ENCODE measurements around the gene SOCS2.
"Not testable (repeated sequence)": the region's sequence is repeated elsewhere in the genome, so short reads cannot be mapped to it uniquely, and the experiment has no call there.

SOCS2 gene

DNA sequence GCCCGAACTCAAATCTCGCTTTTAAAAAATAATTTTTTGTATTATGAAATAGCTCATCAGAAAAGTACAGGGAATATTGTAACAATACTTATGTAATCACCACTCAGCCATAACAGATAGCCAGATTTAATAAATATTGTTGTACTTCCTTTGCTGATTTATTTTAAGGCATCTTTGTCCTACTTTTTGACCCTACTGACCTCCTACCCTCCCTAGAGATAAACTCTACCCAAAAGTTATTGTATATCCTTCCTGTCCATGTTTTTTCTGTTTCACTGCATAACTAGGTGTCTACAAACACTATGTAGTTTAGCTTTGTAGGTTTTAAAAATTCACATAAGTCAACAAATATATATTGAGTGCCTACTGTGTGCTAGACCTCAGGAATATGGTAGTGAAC lies 25.1 kb downstream of the SOCS2 start:
- DNase-seq (no peak), ATAC-seq (no peak)
- H3K9me3 Mint-ChIP-seq, result no peaks in the 10 kb centered on the region
- no peak overlapping the region for H3K27ac Mint-ChIP-seq
- H3K4me1 Mint-ChIP-seq, result peaks cover 6% of the 10 kb centered on the region
- no peak overlapping the region for H3K4me3 Mint-ChIP-seq
- H3K27me3 Mint-ChIP-seq, result peaks cover 50% of the 10 kb centered on the region

DNA sequence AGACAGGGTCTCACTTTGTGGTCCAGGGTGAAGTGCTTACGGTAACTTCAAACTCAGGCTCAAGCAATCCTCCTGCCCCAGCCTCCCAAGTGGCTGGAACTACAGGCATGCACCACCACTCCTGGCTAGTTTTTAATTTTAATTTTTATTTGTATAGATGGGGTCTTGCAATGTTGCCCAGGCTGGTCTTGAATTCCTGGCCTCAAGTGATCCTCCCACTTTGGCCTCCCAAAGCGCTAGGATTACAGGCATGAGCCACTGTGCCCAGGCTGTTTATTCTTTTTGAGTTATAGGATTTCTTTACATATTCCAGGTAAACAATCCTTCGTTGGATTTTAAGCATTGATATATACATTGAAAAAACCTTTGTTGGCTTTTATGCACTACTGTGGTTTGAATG lies 26.7 kb downstream of the SOCS2 start:
- peaks cover 45% of the 10 kb centered on the region for H3K27me3 Mint-ChIP-seq
- H3K4me1 Mint-ChIP-seq, result no peaks in the 10 kb centered on the region
- no peak overlapping the region for H3K4me3 Mint-ChIP-seq
- ATAC-seq (no peak), DNase-seq (no peak)
- no peaks in the 10 kb centered on the region for H3K9me3 Mint-ChIP-seq
- H3K27ac Mint-ChIP-seq, result no peak overlapping the region

DNA sequence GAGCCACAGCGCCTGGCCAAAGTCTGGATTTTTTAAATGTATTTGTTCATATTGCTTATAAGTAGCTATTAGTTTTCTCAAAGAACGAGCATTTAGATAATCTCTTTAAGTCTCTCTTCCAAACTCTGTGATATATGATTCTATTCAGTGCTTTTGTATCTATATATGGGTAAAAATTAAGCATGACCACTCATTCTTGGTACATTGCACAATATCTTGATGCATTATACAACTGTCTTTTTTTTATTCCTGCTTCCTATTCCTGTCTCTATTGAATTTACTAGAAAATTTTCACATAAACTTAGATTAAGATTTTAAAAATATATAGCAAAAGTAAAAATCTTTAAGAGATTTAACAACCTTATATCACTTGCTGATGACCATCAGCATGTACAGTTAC lies 29.1 kb downstream of the SOCS2 start:
- Mint-ChIP-seq H3K27ac (no peak overlapping the region), H3K4me3 (no peak overlapping the region), H3K9me3 (no peaks in the 10 kb centered on the region), H3K27me3 (peaks cover 28% of the 10 kb centered on the region), H3K4me1 (no peaks in the 10 kb centered on the region)
- DNase-seq (no peak), ATAC-seq (no peak)

DNA sequence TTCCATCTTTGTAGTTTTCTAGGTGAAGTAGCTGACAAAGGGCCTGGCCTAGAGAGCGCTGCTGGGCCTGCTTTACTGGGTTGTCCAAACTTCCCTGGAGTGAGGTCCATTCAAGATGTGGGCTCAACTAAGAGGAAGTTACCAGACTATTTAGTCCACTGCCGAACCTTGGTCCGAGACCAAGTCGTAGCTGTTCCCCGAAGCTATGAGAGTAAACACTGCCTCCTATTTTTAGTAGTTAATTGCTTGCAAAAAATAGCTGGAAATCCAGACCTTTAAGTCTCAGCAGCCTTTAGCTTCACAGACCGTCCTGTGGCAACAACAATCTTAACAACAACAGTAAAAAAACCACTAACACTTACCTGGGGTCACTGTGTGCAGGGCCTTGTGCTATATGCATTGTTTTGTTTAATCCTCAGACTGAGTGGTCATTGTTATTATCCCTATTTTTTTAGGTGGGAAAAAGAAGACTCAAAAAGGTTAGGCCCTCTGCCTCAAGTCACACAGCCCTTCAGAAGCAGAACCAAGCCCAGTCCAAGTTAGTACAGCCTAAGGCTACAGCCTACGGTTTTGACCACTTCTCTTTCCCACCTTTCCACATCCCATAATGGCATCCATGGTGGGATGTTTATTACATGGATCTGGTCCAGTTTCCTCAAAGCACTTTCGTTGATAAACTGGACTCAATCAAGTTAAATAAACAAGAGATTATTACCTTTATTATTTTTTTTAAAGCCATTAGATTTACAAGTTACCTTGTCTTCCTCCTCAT lies 30.6 kb downstream of the SOCS2 start:
- Mint-ChIP-seq H3K4me1 (no peaks in the 10 kb centered on the region), H3K4me3 (no peak overlapping the region), H3K27ac (no peak overlapping the region), H3K9me3 (no peaks in the 10 kb centered on the region), H3K27me3 (peaks cover 14% of the 10 kb centered on the region)
- ATAC-seq (no peak), DNase-seq (no peak)

DNA sequence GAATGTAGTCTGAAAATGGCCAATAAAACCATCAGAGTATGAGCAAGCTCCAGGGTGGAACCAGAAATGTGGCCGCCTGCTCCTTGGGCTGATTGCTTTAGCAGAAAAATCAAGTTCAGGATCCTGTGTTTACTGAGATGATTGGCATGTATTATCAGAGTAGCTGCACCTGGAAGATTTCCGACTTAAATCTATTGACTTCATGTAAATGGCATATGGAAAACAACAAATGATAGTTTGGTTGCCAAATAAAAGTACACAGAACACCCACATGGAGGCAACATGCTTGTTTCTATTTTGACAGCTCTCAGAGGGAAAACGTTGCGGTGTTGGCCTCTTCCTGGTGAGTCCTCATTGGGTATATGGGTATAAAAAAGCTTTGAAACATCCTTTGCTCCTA lies 31.3 kb downstream of the SOCS2 start:
- no peaks in the 10 kb centered on the region for H3K9me3 Mint-ChIP-seq
- H3K4me1 Mint-ChIP-seq, result no peaks in the 10 kb centered on the region
- H3K27me3 Mint-ChIP-seq, result peaks cover 12% of the 10 kb centered on the region
- no peak overlapping the region for H3K27ac Mint-ChIP-seq
- ATAC-seq (no peak), DNase-seq (no peak)
- H3K4me3 Mint-ChIP-seq, result no peak overlapping the region

DNA sequence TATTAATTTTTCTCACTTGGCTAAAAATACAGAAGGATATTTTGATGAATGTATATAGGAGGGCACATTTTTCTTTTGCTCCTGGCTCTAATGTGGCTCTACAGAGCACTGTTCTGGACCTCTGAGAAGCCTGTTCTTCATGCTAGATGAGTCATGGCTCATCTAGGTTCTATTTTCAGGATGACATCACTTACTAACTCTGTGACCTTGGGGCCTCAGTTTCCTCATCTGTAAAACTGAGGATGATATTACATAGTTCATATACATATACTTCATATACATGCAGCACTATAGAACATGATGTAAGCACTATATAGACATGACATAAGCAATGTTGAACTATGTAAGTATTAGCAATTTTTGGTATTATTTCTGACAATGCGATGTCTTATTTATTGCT lies 35.8 kb downstream of the SOCS2 start:
- H3K27me3 Mint-ChIP-seq, result peaks cover 26% of the 10 kb centered on the region
- no peaks in the 10 kb centered on the region for H3K9me3 Mint-ChIP-seq
- no peak overlapping the region for H3K4me3 Mint-ChIP-seq
- DNase-seq, result no peak
- H3K4me1 Mint-ChIP-seq, result no peaks in the 10 kb centered on the region
- no peak for ATAC-seq
- H3K27ac Mint-ChIP-seq, result no peak overlapping the region

DNA sequence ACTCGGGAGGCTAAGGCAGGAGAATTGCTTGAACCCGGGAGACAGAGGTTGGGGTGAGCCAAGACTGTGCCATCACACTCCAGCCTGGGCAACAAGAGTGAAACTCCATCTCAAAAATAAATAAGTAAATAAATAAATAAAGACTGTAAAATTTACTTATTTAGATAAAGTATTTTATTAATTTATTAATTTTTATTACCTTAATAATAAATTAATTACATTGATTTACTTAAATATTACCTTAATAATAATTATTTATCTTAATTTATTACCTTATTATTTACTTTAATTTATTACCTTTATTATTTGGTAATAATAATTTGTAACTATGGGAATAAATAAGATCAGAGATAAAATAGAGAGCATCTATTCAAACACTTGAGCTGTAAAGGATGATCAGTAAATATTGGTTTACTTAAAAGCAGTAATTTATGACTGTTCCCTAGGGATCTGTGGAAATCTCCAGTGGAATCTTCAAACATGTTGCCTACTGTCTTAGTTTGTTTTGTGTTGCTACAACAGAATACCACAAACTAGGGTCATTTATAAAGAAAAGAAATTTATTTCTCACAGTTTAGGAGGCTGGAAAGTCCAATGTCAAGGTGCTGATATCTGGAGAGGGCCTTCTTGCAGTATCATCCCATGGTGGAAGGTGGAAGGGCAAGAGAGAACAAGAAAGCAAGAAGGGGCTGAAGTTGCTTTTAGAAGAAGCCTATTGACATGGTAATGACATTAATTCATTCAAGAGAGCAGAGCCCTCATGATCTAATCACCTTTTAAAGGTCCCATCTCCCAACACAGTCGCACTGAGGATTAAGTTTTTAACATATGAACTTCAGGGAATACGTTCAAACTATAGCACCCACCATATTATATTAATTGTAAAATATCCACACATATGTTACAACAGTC lies 37.1 kb downstream of the SOCS2 start:
- DNase-seq, result no peak
- H3K27ac Mint-ChIP-seq, result no peak overlapping the region
- H3K27me3 Mint-ChIP-seq, result peaks cover 19% of the 10 kb centered on the region
- no peaks in the 10 kb centered on the region for H3K4me1 Mint-ChIP-seq
- no peaks in the 10 kb centered on the region for H3K9me3 Mint-ChIP-seq
- ATAC-seq, result no peak
- H3K4me3 Mint-ChIP-seq, result no peak overlapping the region

DNA sequence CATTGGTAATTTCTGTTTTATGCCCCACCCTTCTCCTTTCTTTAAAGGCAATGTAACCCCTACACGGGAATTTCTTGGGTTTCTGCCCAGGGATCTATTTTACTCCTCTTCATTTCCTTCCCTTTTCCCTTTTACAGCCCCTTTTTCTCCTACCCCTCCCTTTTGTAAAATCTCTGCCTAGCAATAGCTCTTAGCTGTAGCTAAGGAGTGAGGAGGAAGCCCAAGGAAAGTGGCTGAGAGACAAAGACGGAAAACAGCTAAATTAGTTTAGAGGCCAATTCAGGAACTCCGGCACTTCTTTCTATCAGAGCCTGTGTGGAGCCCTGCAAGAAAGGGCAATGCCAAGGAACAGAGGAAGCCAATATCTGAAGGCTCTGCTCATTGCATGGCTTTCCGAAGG lies 40.3 kb downstream of the SOCS2 start:
- Mint-ChIP-seq H3K4me1 (no peaks in the 10 kb centered on the region), H3K27me3 (peaks cover 19% of the 10 kb centered on the region), H3K9me3 (peaks cover 2% of the 10 kb centered on the region in 2 donors), H3K27ac (no peak overlapping the region), H3K4me3 (no peak overlapping the region)
- no peak for DNase-seq
- ATAC-seq, result no peak

DNA sequence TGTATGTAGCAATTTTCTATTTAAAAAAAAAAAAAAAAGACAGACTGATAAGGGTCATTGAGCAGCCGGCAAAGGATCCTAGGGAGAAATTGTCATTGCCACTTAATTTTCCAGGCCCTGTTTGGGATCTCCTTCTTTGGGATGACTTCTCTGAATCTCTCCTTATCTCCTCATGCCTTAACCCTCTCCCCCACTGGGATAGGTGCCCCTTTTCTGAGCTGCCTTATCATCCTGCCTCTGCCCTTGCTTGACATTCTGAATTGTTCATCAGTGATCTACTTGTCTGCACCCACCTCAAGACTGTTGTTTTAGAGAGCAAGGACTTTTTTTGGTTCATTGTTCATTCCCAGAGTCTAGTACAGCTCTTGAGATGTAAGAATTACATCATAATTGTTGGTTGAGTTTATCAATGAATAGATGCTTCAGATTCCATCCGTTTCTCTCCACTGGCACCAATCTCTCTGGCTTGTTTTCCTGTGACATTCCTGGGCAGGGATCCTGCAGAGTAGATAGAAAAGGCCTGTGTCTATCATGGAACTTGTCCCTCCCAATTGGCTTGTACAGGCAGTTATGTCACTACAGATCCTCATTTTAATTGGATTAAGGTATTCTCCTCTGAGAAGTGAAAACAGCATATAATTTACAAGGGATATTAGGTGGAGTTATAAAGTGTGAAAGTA lies 42.6 kb downstream of the SOCS2 start:
- Mint-ChIP-seq H3K9me3 (peaks cover 6 to 15% of the 10 kb centered on the region in 2 donors), H3K27me3 (peaks cover 19% of the 10 kb centered on the region), H3K27ac (no peak overlapping the region), H3K4me3 (no peak overlapping the region), H3K4me1 (no peaks in the 10 kb centered on the region)
- DNase-seq, result no peak
- no peak for ATAC-seq

DNA sequence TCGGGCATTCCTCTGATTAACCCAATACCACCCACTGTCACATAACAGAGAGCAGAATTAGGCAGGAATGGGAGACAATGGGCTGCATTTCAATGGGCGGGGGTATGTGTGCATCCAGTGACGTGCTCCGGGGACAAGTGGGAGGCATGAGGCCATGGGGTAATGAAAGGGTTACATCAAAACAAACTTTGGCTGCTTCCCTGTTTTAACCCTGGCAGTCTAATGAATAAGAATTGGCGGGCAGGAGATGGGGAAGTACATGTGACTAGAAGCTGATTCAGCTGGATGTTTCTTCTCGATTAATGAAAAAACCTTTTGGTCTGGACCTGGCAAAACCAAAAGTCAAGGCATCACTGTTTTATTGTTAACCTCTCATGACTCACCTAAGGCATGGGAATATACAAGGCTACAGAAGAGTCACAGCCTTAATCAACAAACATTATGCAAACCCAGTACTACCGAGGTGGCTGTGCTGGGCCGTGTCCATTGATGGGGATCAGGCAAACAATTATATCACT lies 44.2 kb downstream of the SOCS2 start:
- H3K27me3 Mint-ChIP-seq, result peaks cover 19% of the 10 kb centered on the region
- no peaks in the 10 kb centered on the region for H3K4me1 Mint-ChIP-seq
- H3K4me3 Mint-ChIP-seq, result no peak overlapping the region
- peaks cover 6 to 15% of the 10 kb centered on the region in 2 donors for H3K9me3 Mint-ChIP-seq
- H3K27ac Mint-ChIP-seq, result peak overlapping the region in 1 of 2 donors; percentile 23
- no peak for ATAC-seq
- DNase-seq, result no peak

DNA sequence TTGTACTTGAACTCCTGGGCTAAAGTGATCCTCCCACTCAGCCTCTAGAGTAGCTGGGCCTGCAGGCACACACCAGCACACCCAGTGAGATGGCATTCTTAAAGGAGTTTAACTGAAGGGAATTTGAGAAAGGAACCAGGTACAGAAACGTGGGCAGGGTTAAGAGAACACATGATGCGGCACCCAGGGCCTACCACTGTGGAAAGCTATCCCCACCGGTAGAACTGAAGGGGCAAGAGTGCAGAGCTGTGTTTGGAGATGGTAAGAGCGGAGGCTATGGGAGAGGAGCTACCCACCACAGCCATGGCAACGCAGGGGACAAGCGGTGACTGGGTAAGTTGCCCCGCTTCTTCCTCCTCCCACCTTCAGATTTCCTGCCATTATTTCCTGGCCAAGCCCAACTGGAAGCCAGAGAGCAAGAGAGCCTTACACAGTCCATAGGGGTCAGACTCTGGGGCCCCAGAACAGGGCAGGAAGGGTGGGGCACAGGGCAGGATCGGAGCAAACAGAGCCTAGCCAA lies 46.5 kb downstream of the SOCS2 start:
- Mint-ChIP-seq H3K27ac (no peak overlapping the region), H3K27me3 (no peaks in the 10 kb centered on the region), H3K4me3 (no peak overlapping the region), H3K9me3 (peaks cover 6 to 15% of the 10 kb centered on the region in 2 donors), H3K4me1 (no peaks in the 10 kb centered on the region)
- DNase-seq, result no peak
- ATAC-seq, result no peak

DNA sequence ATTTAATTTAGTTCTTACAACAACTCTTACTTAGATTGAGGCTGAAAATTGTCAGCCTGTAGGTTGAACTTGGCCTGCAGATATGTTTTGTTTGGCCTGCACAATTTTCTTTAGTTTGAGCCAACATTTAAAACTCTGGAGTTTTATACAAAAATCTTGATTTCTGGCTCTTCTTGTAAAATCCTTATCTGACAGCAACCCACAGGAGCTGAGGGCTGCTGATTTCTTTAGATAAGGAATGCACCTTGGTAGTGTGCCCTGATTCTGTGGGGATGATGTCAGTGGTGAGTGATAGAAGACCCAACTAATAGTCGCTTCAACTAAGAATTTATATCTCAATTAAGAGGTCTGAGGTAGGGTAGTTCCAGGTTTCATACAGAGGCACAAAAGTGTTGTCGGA lies 49.5 kb downstream of the SOCS2 start:
- ATAC-seq (no peak), DNase-seq (no peak)
- Mint-ChIP-seq H3K27ac (no peak overlapping the region), H3K4me3 (no peak overlapping the region), H3K9me3 (peaks cover 6 to 15% of the 10 kb centered on the region in 2 donors), H3K4me1 (peaks cover 9% of the 10 kb centered on the region), H3K27me3 (no peaks in the 10 kb centered on the region)

DNA sequence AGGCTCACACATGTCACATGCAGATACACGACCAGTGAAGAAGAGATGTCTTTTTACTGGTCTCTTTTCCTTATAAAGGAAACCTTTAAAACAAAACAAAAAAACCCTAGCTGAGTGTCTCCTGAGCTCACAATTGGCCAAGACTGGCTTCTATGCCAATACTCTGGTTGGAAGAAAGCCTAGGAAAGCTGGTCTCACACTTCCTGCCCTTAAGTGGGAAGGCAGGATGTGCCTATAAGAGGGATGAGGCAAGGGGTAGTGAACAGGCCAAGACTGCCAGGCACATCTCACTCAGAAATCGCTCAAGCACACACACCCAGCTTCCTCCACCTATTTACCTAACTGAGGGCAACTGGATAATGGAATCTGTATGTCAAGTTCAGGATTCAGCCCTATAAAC lies 50.0 kb downstream of the SOCS2 start:
- Mint-ChIP-seq H3K4me3 (no peak overlapping the region), H3K9me3 (peaks cover 6 to 15% of the 10 kb centered on the region in 2 donors), H3K27me3 (no peaks in the 10 kb centered on the region), H3K4me1 (peaks cover 9% of the 10 kb centered on the region), H3K27ac (no peak overlapping the region)
- DNase-seq (no peak), ATAC-seq (no peak)

DNA sequence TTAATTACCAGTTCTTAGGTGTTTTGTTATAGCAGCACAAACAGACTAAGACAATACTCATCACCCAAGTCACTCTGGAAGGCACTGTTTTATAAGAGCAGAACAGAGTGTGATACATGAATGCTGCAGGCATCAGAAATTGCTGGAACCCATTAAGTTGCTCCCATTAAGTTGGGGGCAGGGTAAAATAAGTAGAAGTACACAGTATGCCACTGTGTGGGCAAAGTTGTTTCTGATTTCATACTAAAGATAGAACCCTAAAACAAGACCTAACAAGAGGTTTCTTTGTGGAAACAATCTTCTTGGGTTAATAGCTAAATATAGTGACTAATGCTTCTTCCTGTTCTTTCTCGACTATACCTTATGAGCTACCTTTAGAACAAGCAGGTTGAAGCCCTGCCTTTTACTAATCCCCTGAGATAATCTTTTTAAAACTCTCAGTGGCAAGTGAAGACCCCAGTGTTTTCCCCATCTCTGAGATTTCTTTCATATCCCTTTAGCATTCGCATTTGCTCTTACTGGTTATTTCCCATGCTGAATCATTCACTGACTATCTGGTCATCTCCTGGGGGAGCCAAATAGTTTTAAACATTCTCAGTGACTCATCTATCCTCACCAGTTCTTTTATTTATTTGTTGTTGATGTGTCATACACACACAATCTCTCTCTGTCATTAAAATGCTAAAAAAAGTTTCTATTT lies 52.3 kb downstream of the SOCS2 start:
- ATAC-seq (peak; percentile 84), DNase-seq (no peak)
- Mint-ChIP-seq H3K9me3 (no peaks in the 10 kb centered on the region), H3K27ac (no peak overlapping the region), H3K4me3 (no peak overlapping the region), H3K4me1 (peaks cover 9% of the 10 kb centered on the region), H3K27me3 (no peaks in the 10 kb centered on the region)

DNA sequence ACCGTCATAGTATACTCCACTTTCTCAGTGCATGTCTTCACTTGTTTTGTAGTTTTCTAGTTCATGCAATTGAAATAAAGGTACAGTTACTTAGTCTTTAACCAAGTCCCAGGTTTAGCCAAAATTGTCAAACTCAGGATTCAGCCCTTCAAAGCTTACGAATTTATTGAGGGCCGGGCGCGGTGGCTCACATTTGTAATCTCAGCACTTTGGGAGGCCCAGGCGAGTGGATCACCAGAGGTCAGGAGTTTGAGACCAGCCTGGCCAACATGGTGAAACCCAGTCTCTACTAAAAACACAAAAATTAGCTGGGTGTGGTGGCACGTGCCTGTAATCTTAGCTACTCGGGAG lies 52.8 kb downstream of the SOCS2 start:
- H3K27ac Mint-ChIP-seq, H3K4me3 Mint-ChIP-seq, DNase-seq, ATAC-seq, H3K4me1 Mint-ChIP-seq, H3K27me3 Mint-ChIP-seq, H3K9me3 Mint-ChIP-seq: not testable (repeated sequence)
